ENCODE results near the gene TRAF3. TPM values are rescaled to one million over a fixed set of nuclear protein-coding genes. Genes with fewer than 3 reads are reported as not detected.
"Not testable (repeated sequence)": the region's sequence is repeated elsewhere in the genome, so short reads cannot be mapped to it uniquely, and the experiment has no call there.

Gene TRAF3
- total RNA-seq, 4 donors from 2014 or later: 5.5 to 14.7 (median 6.9) TPM

- H3K27ac ChIP-seq: no peak overlapping the region
- intact Hi-C loops (cut with DNase I; ENCODE audit: low total_unique reads): loop anchor here (5.0 kb wide), 1 partner anchor 45 kb away; the partner anchor contains the start of gene TRAF3
- no peaks in the 10 kb centered on the region for H3K36me3 ChIP-seq
- no peaks in the 10 kb centered on the region for H3K27me3 ChIP-seq
- H3K4me3 ChIP-seq: no peak overlapping the region
- in situ Hi-C loops (cut with MboI; ENCODE audit: low sequenced_read_pairs in 4 of 4): no loop called here
- TF ChIP-seq CTCF (IDR thresholded peaks at IDR 0.05 in 4 of 5, conservative IDR thresholded peaks at IDR 0.05 in 1 of 5) (no peak), POLR2A (IDR thresholded peaks at IDR 0.05) (no peak)
- H3K9me3 ChIP-seq: no peaks in the 10 kb centered on the region
- no peak for ATAC-seq
- DNase-seq: no peak
- H3K4me1 ChIP-seq: peaks cover 7 to 13% of the 10 kb centered on the region in 2 donors
Measured at GRCh38 chr14:102822311-102822863, 45.1 kb downstream of the TRAF3 start.

- H3K4me1 ChIP-seq: peaks cover 7 to 13% of the 10 kb centered on the region in 2 donors
- ATAC-seq; in situ Hi-C loops (cut with MboI; ENCODE audit: low sequenced_read_pairs in 4 of 4); DNase-seq; H3K27me3 ChIP-seq; H3K27ac ChIP-seq; H3K4me3 ChIP-seq; H3K36me3 ChIP-seq; H3K9me3 ChIP-seq: not testable (repeated sequence)
- intact Hi-C loops (cut with DNase I; ENCODE audit: low total_unique reads): loop anchor here (5.0 kb wide), 1 partner anchor 46 kb away; the partner anchor contains the start of gene TRAF3
Measured at GRCh38 chr14:102822887-102823286, 45.6 kb downstream of the TRAF3 start.

- Histone ChIP-seq H3K27me3 (no peaks in the 10 kb centered on the region), H3K36me3 (no peaks in the 10 kb centered on the region), H3K4me3 (no peak overlapping the region), H3K27ac (no peak overlapping the region), H3K9me3 (no peaks in the 10 kb centered on the region), H3K4me1 (peaks cover 5 to 11% of the 10 kb centered on the region in 2 donors)
- in situ Hi-C loops (cut with MboI; ENCODE audit: low sequenced_read_pairs in 4 of 4) (no loop called here), intact Hi-C loops (cut with DNase I; ENCODE audit: low total_unique reads) (loop anchor here (5.0 kb wide), 1 partner anchor 46 kb away; the partner anchor contains the start of gene TRAF3)
- DNase-seq (no peak), ATAC-seq (no peak)
- TF ChIP-seq POLR2A (IDR thresholded peaks at IDR 0.05) (no peak), CTCF (IDR thresholded peaks at IDR 0.05 in 4 of 5, conservative IDR thresholded peaks at IDR 0.05 in 1 of 5) (no peak)
Measured at GRCh38 chr14:102823546-102823945, 46.3 kb downstream of the TRAF3 start.

- peak; percentile 39 to 72 for DNase-seq
- intact Hi-C loops (cut with DNase I; ENCODE audit: low total_unique reads) (loop anchor here (5.0 kb wide), 1 partner anchor 48 kb away; the partner anchor contains the start of gene TRAF3), in situ Hi-C loops (cut with MboI; ENCODE audit: low sequenced_read_pairs in 4 of 4) (no loop called here)
- Histone ChIP-seq H3K27ac (peak overlapping the region; percentile 7 to 52 (median 24)), H3K27me3 (no peaks in the 10 kb centered on the region), H3K4me1 (peaks cover 5 to 10% of the 10 kb centered on the region in 2 donors), H3K36me3 (no peaks in the 10 kb centered on the region), H3K9me3 (no peaks in the 10 kb centered on the region), H3K4me3 (peak overlapping the region in 1 of 4 donors; percentile 1)
- ATAC-seq: peak; percentile 90 to 91
- TF ChIP-seq POLR2A (IDR thresholded peaks at IDR 0.05): no peak
- no peak for TF ChIP-seq CTCF (IDR thresholded peaks at IDR 0.05 in 4 of 5, conservative IDR thresholded peaks at IDR 0.05 in 1 of 5)
Measured at GRCh38 chr14:102824832-102825231, 47.6 kb downstream of the TRAF3 start.

- in situ Hi-C loops (cut with MboI; ENCODE audit: low sequenced_read_pairs in 4 of 4) (no loop called here), intact Hi-C loops (cut with DNase I; ENCODE audit: low total_unique reads) (no loop called here)
- TF ChIP-seq CTCF (IDR thresholded peaks at IDR 0.05 in 4 of 5, conservative IDR thresholded peaks at IDR 0.05 in 1 of 5) (no peak), POLR2A (IDR thresholded peaks at IDR 0.05) (no peak)
- Histone ChIP-seq H3K27ac (peak overlapping the region; percentile 7 to 52 (median 24)), H3K36me3 (no peaks in the 10 kb centered on the region), H3K27me3 (no peaks in the 10 kb centered on the region), H3K9me3 (no peaks in the 10 kb centered on the region), H3K4me3 (no peak overlapping the region), H3K4me1 (peaks cover 5 to 10% of the 10 kb centered on the region in 2 donors)
- DNase-seq: no peak
- peak in 1 of 2 donors; percentile 8 for ATAC-seq
Measured at GRCh38 chr14:102825307-102826095, 48.3 kb downstream of the TRAF3 start.
